Measurements from ENCODE around the gene MTHFD1L.

- no peak for TF ChIP-seq CTCF (IDR thresholded peaks at IDR 0.05; ENCODE audit: insufficient read depth, low read depth, low read length)
- TF ChIP-seq EZH2 (IDR thresholded peaks at IDR 0.05; ENCODE audit: insufficient read depth, low read length) = no peak
Measured at GRCh38 chr6:150966786-150967185, 101.3 kb downstream of the MTHFD1L start.

Measured in astrocyte (in vitro differentiated cells and primary cell).